ENCODE data around the gene ZC3HAV1.

ZC3HAV1 gene

GRCh38 chr7:139018910-139019309 lies 90.6 kb downstream of the ZC3HAV1 start:
- no peak for TF ChIP-seq TCF12 (IDR thresholded peaks at IDR 0.05; ENCODE audit: low read depth)
- TF ChIP-seq, protein P1, sequence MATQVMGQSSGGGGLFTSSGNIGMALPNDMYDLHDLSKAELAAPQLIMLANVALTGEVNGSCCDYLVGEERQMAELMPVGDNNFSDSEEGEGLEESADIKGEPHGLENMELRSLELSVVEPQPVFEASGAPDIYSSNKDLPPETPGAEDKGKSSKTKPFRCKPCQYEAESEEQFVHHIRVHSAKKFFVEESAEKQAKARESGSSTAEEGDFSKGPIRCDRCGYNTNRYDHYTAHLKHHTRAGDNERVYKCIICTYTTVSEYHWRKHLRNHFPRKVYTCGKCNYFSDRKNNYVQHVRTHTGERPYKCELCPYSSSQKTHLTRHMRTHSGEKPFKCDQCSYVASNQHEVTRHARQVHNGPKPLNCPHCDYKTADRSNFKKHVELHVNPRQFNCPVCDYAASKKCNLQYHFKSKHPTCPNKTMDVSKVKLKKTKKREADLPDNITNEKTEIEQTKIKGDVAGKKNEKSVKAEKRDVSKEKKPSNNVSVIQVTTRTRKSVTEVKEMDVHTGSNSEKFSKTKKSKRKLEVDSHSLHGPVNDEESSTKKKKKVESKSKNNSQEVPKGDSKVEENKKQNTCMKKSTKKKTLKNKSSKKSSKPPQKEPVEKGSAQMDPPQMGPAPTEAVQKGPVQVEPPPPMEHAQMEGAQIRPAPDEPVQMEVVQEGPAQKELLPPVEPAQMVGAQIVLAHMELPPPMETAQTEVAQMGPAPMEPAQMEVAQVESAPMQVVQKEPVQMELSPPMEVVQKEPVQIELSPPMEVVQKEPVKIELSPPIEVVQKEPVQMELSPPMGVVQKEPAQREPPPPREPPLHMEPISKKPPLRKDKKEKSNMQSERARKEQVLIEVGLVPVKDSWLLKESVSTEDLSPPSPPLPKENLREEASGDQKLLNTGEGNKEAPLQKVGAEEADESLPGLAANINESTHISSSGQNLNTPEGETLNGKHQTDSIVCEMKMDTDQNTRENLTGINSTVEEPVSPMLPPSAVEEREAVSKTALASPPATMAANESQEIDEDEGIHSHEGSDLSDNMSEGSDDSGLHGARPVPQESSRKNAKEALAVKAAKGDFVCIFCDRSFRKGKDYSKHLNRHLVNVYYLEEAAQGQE (IDR thresholded peaks at IDR 0.05; ENCODE audit: low read depth), result no peak
- TF ChIP-seq YY1 (IDR thresholded peaks at IDR 0.05; ENCODE audit: low read depth), result no peak
- no peak for TF ChIP-seq TAF1 (IDR thresholded peaks at IDR 0.05; ENCODE audit: low read depth)
- no peak for TF ChIP-seq ZBTB7A (IDR thresholded peaks at IDR 0.05; ENCODE audit: low read depth)
- no peak for TF ChIP-seq TEAD4 (IDR thresholded peaks at IDR 0.05)
- TF ChIP-seq RAD21 (IDR thresholded peaks at IDR 0.05; ENCODE audit: low read depth), result no peak
- no peak for TF ChIP-seq NFIC (IDR thresholded peaks at IDR 0.05)
- TF ChIP-seq EP300 (IDR thresholded peaks at IDR 0.05; ENCODE audit: borderline replicate concordance), result no peak
- TF ChIP-seq, protein P2, sequence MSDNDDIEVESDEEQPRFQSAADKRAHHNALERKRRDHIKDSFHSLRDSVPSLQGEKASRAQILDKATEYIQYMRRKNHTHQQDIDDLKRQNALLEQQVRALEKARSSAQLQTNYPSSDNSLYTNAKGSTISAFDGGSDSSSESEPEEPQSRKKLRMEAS (IDR thresholded peaks at IDR 0.05), result no peak
- no peak for TF ChIP-seq CEBPB (IDR thresholded peaks at IDR 0.05)
- no peak for TF ChIP-seq CREB1 (IDR thresholded peaks at IDR 0.05; ENCODE audit: low read depth)

DNA sequence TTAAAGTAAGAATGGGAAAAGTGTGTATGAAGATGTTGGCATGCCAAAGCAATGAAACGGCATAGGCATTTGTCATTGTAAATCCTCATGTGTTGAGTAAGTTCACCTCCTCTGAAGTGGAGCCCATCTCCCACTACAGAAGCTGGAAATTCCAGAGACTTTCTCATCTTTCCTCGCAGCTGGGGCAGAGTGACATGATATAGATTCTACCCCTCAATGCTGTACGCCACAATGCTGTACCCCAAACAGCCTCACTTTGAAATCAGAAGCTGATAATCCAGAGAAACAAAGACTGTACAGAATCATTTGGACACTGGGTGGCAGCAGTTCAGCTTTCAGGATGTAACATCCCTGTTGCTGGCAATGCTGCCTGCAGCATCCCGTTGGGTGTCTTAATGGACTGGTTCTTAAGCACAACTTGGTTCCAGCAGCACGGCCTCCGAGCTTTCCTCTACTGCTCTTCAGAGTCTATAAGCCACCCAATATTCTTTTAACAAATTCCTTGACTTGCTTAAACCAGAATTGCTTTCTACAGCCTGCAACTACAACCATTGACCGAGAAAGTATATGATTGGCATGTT lies 92.5 kb downstream of the ZC3HAV1 start:
- TF ChIP-seq FOXM1 (IDR thresholded peaks at IDR 0.05; ENCODE audit: borderline replicate concordance, low read depth), result no peak
- TF ChIP-seq TCF12 (IDR thresholded peaks at IDR 0.05; ENCODE audit: low read depth), result no peak
- TF ChIP-seq RAD21 (IDR thresholded peaks at IDR 0.05; ENCODE audit: low read depth), result peak; percentile 80
- TF ChIP-seq EGR1 (IDR thresholded peaks at IDR 0.05), result no peak
- TF ChIP-seq TEAD4 (IDR thresholded peaks at IDR 0.05), result no peak
- no peak for TF ChIP-seq CREB1 (IDR thresholded peaks at IDR 0.05; ENCODE audit: low read depth)
- no peak for TF ChIP-seq ZBTB7A (IDR thresholded peaks at IDR 0.05; ENCODE audit: low read depth)

- TF ChIP-seq ZBTB7A (IDR thresholded peaks at IDR 0.05; ENCODE audit: low read depth) (no peak), CEBPB (IDR thresholded peaks at IDR 0.05) (no peak)
These were observed 98.1 kb downstream of the ZC3HAV1 start for GRCh38 chr7:139011373-139011772.

DNA sequence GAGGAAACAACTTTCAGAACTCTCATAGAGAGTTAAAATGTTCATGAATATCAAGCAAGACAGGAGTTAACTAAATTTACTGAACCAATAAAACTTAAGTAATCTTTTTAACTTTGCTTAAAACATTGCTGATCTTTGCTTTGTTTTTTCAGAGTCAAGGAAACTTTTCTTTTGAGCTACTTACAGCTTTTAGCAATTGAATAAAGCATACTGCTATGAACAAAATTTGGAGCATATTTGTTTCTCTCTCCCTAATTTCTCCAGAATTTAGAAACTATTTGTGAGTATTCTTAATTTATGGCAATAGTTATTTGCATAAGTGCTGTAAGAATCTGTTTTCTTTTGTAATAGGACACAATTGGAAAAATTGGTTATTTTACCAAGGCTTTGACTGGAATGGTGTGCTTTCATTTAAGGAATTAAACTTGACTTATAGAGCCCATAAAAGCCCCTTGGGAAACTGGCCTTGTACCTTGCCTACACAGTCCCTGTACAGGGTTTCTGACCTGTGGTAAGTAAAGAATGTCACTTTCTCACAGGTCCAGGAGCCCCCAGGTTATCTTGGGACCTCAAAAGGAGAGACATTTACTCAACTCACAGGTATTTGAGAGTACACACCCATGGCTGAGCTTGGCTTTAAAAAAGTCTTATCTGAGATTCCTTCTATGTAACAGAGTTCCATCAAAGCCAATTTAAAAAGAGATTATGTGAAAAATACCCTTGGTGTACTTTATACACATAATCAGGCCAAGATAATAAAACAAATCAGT lies 105.0 kb downstream of the ZC3HAV1 start:
- no peak for TF ChIP-seq TCF12 (IDR thresholded peaks at IDR 0.05; ENCODE audit: low read depth)

GRCh38 chr7:138999414-138999813 lies 110.1 kb downstream of the ZC3HAV1 start:
- TF ChIP-seq ZBTB7A (IDR thresholded peaks at IDR 0.05; ENCODE audit: low read depth) (no peak), RAD21 (IDR thresholded peaks at IDR 0.05; ENCODE audit: low read depth) (no peak), EP300 (IDR thresholded peaks at IDR 0.05; ENCODE audit: borderline replicate concordance) (no peak), CREB1 (IDR thresholded peaks at IDR 0.05; ENCODE audit: low read depth) (no peak), TAF1 (IDR thresholded peaks at IDR 0.05; ENCODE audit: low read depth) (no peak)
- TF ChIP-seq, protein P3, sequence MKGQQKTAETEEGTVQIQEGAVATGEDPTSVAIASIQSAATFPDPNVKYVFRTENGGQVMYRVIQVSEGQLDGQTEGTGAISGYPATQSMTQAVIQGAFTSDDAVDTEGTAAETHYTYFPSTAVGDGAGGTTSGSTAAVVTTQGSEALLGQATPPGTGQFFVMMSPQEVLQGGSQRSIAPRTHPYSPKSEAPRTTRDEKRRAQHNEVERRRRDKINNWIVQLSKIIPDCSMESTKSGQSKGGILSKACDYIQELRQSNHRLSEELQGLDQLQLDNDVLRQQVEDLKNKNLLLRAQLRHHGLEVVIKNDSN (IDR thresholded peaks at IDR 0.05), result no peak
- TF ChIP-seq, protein P1 (IDR thresholded peaks at IDR 0.05; ENCODE audit: low read depth), result no peak
